HFFc6 (cell line): ENCODE data around the gene TTC7B. TPM values are rescaled to one million over a fixed set of nuclear protein-coding genes. Genes with fewer than 3 reads are reported as not detected.

Source experiments
- DNase-seq: peaks from one replicate; pipeline ENCODE4 v3.0.0-alpha.2; 2018
- H3K27ac Mint-ChIP-seq: 2 replicates; pipeline ENCODE4 v1.8.0; 2020; ENCODE audit warnings: mild to moderate bottlenecking, mixed read lengths
- H3K27me3 Mint-ChIP-seq: 2 replicates; pipeline ENCODE4 v1.8.0; 2021; ENCODE audit warnings: mild to moderate bottlenecking, moderate library complexity, mixed read lengths; ENCODE audit not compliant: insufficient read depth
- H3K36me3 Mint-ChIP-seq: 2 replicates; pipeline ENCODE4 v1.8.0; 2021; ENCODE audit warnings: low read depth, mixed read lengths
- H3K4me1 Mint-ChIP-seq: 2 replicates; pipeline ENCODE4 v1.8.0; 2020; ENCODE audit warnings: low read depth, mixed read lengths
- H3K4me3 Mint-ChIP-seq: 2 replicates; pipeline ENCODE4 v1.8.0; 2020; ENCODE audit warnings: mild to moderate bottlenecking, moderate library complexity, mixed read lengths
- H3K9me3 Mint-ChIP-seq: 2 replicates; pipeline ENCODE4 v1.8.0; 2020; ENCODE audit warnings: mild to moderate bottlenecking, mixed read lengths
- total RNA-seq, 6 experiments: library from RNA; stranded (reverse); fragmentation: NEBNext Ultra II Directional; extraction: Animal tissue kit (Norgen Biotek cat#: 25700); gene quantifications; 2 replicates in 1 of 6; 3 replicates in 5 of 6; pipeline ENCODE4 v1.2.3, GENCODE V29; 2021
- TF ChIP-seq, protein P1 (sequence below): fragments of 200-600 bp; sonication (generic); IDR thresholded peaks from 2 replicates; pipeline ENCODE4 v1.5.0; 2021; ENCODE audit warnings: antibody characterized with exemption, mild to moderate bottlenecking

The TTC7B gene
- total RNA-seq, 6 experiments from 2014 or later: 34.6 to 46.9 (median 40.9) TPM

DNA sequence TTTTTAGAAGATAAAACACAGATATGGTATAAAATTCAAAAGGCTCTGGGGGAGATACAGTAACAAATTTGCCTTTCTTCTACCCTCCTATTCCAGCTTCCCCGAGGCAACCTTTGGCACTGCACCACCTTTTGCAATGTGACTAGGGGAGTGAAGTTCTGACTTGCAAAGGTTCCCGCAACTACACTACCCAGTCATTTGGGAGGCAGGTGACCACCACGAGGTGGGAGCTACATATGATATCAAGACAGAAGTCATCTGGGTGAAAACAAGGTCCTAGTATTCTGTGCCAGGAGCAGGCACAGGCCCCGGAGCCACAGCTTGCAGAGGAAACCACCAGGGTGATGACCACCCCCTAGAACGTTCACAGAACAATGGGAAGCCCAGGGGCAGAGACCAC, 141.5 kb downstream of the TTC7B start:
- H3K27me3 Mint-ChIP-seq: no peaks in the 10 kb centered on the region; the same call in 1 of the 2 replicates
- H3K27ac Mint-ChIP-seq: peak overlapping the region; percentile 81
- H3K4me3 Mint-ChIP-seq: no peak overlapping the region
- H3K9me3 Mint-ChIP-seq: no peaks in the 10 kb centered on the region
- TF ChIP-seq, protein P1, sequence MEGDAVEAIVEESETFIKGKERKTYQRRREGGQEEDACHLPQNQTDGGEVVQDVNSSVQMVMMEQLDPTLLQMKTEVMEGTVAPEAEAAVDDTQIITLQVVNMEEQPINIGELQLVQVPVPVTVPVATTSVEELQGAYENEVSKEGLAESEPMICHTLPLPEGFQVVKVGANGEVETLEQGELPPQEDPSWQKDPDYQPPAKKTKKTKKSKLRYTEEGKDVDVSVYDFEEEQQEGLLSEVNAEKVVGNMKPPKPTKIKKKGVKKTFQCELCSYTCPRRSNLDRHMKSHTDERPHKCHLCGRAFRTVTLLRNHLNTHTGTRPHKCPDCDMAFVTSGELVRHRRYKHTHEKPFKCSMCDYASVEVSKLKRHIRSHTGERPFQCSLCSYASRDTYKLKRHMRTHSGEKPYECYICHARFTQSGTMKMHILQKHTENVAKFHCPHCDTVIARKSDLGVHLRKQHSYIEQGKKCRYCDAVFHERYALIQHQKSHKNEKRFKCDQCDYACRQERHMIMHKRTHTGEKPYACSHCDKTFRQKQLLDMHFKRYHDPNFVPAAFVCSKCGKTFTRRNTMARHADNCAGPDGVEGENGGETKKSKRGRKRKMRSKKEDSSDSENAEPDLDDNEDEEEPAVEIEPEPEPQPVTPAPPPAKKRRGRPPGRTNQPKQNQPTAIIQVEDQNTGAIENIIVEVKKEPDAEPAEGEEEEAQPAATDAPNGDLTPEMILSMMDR: no peak
- peaks cover 16% of the 10 kb centered on the region for H3K36me3 Mint-ChIP-seq
- peaks cover 46% of the 10 kb centered on the region for H3K4me1 Mint-ChIP-seq
- no peak for DNase-seq

DNA sequence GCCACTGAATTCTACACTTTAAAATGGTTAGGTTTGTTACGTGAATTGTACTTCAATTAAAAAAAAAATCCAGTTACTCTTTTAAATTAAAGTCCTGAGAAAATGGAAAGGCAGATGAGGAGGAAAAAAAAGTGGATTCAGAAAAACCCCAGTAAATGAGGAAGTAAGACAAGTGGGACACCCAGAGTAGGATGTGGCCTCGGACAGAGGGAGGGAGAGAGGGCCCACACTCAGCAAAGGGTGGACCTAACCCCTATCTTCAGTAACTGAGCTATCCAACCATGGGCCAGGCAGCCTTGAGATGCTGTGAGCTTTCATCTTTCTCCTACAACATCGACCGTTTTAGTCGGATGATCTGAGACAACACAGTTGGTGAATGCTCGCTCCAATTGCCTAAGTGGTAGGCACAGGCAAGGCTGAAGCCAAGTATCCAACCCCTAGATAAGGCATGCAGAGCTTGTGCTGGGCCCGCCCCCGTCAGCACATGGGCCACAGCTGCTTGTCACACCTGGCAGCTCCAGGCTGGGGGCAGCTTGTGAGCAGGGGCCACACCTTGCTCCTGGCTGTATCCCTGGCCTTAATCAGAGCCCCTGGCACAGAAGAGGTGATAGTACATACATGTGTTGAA, 142.1 kb downstream of the TTC7B start:
- H3K27me3 Mint-ChIP-seq: no peaks in the 10 kb centered on the region; the same call in 1 of the 2 replicates
- peaks cover 18% of the 10 kb centered on the region for H3K36me3 Mint-ChIP-seq
- H3K27ac Mint-ChIP-seq: no peak overlapping the region
- DNase-seq: no peak
- no peaks in the 10 kb centered on the region for H3K9me3 Mint-ChIP-seq
- H3K4me1 Mint-ChIP-seq: peaks cover 46% of the 10 kb centered on the region
- H3K4me3 Mint-ChIP-seq: no peak overlapping the region
- TF ChIP-seq, protein P1: no peak

DNA sequence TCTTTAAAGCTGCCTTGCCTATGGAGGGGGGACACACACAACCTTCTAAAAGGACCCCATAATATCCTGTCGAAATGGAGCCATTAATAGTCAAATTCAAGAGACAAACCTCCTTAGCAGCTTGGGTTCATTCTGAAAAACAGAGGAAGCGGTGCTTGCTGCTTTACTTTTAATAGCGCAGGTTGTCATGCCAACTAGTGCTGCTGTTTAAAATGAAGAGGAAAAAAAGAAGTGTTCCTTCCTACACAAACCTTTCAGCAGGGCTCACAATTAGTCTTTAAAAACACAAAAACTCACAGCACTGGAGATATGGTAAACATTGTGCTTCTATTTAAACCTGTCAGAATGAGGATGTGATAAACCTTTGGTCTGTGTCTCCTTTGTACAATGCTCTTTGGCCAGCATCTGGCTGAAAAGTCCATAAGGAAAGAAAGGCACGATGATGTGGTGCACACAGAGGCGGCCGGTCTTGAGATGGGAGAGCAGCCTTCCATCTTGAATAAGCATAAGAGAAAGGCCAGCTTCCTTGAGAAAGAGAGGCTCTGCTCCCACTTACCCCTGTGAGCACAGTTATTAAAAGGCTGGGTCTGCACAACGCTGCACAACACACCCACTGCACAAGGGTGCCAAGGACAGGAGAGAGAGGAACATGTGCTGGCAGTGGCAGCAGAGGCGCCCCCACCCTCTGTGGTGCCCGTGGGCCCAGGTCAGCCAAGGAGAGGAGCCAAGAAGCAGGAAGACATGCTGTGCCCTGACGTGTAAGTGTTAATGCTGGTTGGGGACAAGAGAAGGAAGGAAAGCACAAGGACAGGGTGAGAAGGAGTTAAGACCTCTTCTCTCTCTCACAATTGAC, 144.6 kb downstream of the TTC7B start:
- H3K4me1 Mint-ChIP-seq: peaks cover 22% of the 10 kb centered on the region
- TF ChIP-seq, protein P1: no peak
- peaks cover 22% of the 10 kb centered on the region for H3K36me3 Mint-ChIP-seq
- H3K27me3 Mint-ChIP-seq: no peaks in the 10 kb centered on the region; the same call in 1 of the 2 replicates
- no peak overlapping the region for H3K27ac Mint-ChIP-seq
- H3K9me3 Mint-ChIP-seq: no peaks in the 10 kb centered on the region
- H3K4me3 Mint-ChIP-seq: no peak overlapping the region
- DNase-seq: no peak

DNA sequence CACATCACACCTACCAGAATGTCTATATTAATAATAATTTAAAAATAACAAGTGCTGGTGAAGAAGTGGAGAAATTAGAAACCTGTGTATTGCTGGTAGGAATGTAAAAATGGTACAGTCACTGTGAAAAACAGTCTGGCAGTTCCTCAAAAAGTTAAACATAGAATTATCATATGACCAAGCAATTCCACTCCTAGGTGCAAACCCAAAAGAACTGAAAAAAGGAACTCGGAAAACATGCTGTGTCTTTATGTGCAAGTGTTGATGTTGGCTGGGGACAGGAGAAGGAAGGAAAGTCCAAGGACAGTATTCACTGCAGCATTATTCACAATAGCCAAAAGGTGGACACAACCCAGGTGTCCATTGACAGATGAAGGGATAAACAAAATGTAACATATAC, 146.5 kb downstream of the TTC7B start:
- Mint-ChIP-seq H3K4me1 (peaks cover 3% of the 10 kb centered on the region), H3K27ac (no peak overlapping the region), H3K36me3 (peaks cover 17% of the 10 kb centered on the region), H3K9me3 (no peaks in the 10 kb centered on the region), H3K27me3 (no peaks in the 10 kb centered on the region; the same call in 1 of the 2 replicates), H3K4me3 (no peak overlapping the region)
- no peak for DNase-seq
- TF ChIP-seq, protein P1: no peak

DNA sequence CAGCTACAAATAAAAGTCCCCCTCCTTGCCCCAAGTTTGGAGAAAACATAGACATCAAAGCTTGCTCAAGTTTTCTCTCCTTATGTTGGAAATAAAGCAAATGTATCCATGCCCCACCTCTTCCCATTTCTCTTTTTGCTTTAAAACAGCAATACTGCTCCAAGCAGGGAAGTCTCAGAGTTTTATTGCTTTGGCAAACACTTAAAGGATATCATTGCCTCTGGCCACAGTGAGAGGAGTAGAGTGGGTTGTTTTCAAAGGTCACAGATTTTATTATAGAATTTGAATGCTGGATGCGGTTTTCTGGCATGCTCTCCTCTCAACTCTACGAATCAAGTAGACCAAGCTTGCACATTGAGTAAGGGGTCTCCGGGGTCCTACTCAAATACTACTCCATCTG, 149.7 kb downstream of the TTC7B start:
- TF ChIP-seq, protein P1: no peak
- Mint-ChIP-seq H3K4me1 (no peaks in the 10 kb centered on the region), H3K27me3 (no peaks in the 10 kb centered on the region; the same call in 1 of the 2 replicates), H3K9me3 (no peaks in the 10 kb centered on the region), H3K27ac (no peak overlapping the region), H3K4me3 (no peak overlapping the region), H3K36me3 (peaks cover 12% of the 10 kb centered on the region; the same call in 1 of the 2 replicates)
- DNase-seq: no peak
